IPS-15b (cell line): ENCODE results near the gene PTGIS.

Source experiments
- H3K27me3 ChIP-seq: one replicate; pipeline ENCODE4 v1.6.1; 2013; ENCODE audit warnings: low read length; ENCODE audit not compliant: control insufficient read depth, insufficient read depth
- H3K36me3 ChIP-seq: one replicate; pipeline ENCODE4 v1.6.1; 2013; ENCODE audit warnings: low read length; ENCODE audit not compliant: control insufficient read depth, insufficient read depth
- H3K4me1 ChIP-seq: one replicate; pipeline ENCODE4 v1.6.1; 2013; ENCODE audit warnings: mild to moderate bottlenecking, low read length; ENCODE audit not compliant: control insufficient read depth, insufficient read depth
- H3K4me3 ChIP-seq: one replicate; pipeline ENCODE4 v1.5.1; 2013; ENCODE audit warnings: low read depth, low read length
- H3K9ac ChIP-seq: one replicate; pipeline ENCODE4 v1.6.1; 2013; ENCODE audit warnings: low read depth, mild to moderate bottlenecking, low read length
- H3K9me3 ChIP-seq: one replicate; pipeline ENCODE4 v1.6.1; 2013; ENCODE audit warnings: mild to moderate bottlenecking, low read length; ENCODE audit not compliant: control insufficient read depth, insufficient read depth

The PTGIS gene

DNA sequence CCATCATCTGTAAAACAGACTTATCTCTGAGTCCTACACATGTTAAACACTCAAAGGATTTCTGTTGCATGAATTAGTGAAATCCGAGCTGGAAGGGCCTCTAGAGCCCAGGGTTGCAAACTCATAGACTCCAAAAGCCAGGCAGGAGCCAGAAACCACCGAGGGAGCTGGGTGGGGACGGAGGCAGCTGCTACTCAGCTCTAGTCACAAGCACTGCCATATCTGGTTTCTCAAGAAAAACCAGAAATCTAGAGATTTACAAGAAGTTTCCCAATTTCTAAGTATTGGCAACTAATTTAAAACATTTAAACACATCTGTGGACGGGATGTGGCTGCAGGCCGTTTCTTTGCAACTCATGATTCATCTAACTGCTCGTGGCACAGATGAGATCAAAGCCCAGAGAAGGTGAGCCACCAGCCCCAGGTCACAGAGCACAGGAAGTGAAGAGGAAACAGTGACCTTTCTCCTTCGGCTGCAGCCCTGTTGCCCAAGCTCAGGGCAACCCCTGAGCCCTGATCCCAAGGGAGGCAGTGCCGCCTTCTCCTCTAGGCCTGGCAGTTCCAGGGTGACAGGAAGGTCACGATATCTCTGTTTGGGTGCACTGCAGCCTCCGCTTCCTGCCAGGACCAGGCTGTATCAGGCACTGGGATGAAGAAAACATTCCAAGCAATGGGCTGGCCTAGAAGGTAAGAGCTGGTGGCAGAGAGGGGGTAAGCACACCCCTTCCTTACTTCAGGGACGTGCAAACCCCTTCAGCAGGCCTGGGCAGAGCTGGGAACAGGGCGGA, 26.4 kb upstream of the PTGIS start:
- Histone ChIP-seq H3K4me1 (no peaks in the 10 kb centered on the region), H3K27me3 (no peaks in the 10 kb centered on the region), H3K4me3 (no peak overlapping the region), H3K36me3 (no peaks in the 10 kb centered on the region), H3K9ac (no peak overlapping the region), H3K9me3 (no peaks in the 10 kb centered on the region)

DNA sequence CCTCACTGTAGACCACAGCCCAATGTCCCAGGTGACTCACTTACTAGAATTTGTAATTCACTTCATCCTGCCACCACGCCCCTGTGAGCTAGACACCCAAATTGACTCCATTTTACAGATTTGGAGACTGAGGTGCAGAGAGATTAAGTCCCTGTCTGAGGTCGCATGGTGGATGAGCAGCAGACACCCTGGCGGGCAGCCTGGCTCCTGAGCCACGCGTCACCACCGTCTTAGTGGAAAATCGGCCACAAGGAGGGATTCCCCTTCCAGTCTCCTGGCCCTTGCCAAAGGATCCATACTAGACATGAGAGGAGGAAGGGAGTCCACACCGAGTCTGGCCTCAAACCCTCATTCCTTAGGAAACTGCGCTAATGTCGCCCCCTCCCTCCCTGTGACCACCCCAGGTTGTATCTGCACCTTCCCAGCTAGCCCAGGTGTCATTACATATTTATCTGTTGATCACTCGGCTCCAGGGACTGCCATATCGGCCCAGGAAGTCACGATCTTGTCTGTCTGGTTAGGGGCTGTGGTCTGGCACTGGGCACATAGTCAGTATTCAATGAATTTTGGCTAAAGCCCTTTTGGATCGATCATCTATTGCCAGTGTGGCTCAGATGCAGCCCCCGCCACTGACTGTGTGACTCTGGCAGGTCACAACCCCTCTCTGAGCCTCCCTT, 25.7 kb upstream of the PTGIS start:
- no peaks in the 10 kb centered on the region for H3K36me3 ChIP-seq
- no peak overlapping the region for H3K4me3 ChIP-seq
- no peaks in the 10 kb centered on the region for H3K27me3 ChIP-seq
- no peaks in the 10 kb centered on the region for H3K9me3 ChIP-seq
- H3K4me1 ChIP-seq, result no peaks in the 10 kb centered on the region
- H3K9ac ChIP-seq, result no peak overlapping the region

DNA sequence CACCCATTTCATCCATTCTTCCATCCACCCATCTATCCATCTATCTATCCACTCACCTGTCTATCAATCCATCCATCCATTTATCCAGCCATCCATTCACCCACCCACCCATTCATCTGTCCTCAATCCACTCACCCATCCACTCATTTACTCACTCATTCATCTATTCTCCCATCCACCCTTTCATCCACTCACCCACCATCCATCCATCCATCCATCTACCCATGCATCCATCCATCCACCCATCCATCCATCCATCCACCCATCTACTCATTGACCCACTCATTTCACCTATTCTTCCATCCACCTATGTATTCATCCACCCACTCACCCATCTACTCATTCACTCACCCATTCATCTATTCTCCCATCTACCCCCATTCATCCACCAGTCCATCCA, 24.2 kb upstream of the PTGIS start:
- H3K4me3 ChIP-seq, result no peak overlapping the region
- no peak overlapping the region for H3K9ac ChIP-seq
- no peaks in the 10 kb centered on the region for H3K9me3 ChIP-seq
- H3K36me3 ChIP-seq, result no peaks in the 10 kb centered on the region
- no peaks in the 10 kb centered on the region for H3K27me3 ChIP-seq
- H3K4me1 ChIP-seq, result no peaks in the 10 kb centered on the region

DNA sequence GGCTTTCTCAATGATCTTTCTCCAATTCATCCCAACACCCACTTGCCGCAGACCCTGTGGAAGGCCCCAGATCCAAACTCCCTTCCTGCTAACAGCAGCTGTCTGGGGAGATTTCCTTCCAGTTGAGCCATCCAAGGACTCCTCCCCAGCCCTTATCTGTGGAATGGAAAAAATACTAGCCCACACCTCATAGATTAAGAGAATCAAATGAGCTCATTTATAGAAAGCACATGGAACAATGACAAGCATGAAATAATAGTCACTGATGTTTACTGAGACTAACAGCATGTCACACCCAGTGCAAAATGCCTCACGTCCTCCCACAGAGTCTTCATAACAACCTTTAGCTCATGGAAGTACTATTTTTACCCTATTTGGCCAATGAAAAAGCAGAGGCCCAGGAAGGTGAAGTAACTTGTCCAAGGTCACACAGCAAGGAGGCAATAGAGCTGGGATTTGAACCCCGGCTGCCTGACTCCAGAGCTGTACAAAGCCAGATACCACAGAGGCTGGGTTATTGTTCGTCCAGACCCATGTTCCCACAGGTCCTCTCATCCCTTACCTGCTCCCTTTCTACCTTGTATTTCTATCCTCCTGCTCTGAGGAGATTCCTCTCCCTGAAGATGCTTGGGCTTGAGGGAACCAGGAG, 23.4 kb upstream of the PTGIS start:
- H3K4me1 ChIP-seq, result no peaks in the 10 kb centered on the region
- no peak overlapping the region for H3K4me3 ChIP-seq
- no peaks in the 10 kb centered on the region for H3K27me3 ChIP-seq
- no peak overlapping the region for H3K9ac ChIP-seq
- no peaks in the 10 kb centered on the region for H3K36me3 ChIP-seq
- no peaks in the 10 kb centered on the region for H3K9me3 ChIP-seq

DNA sequence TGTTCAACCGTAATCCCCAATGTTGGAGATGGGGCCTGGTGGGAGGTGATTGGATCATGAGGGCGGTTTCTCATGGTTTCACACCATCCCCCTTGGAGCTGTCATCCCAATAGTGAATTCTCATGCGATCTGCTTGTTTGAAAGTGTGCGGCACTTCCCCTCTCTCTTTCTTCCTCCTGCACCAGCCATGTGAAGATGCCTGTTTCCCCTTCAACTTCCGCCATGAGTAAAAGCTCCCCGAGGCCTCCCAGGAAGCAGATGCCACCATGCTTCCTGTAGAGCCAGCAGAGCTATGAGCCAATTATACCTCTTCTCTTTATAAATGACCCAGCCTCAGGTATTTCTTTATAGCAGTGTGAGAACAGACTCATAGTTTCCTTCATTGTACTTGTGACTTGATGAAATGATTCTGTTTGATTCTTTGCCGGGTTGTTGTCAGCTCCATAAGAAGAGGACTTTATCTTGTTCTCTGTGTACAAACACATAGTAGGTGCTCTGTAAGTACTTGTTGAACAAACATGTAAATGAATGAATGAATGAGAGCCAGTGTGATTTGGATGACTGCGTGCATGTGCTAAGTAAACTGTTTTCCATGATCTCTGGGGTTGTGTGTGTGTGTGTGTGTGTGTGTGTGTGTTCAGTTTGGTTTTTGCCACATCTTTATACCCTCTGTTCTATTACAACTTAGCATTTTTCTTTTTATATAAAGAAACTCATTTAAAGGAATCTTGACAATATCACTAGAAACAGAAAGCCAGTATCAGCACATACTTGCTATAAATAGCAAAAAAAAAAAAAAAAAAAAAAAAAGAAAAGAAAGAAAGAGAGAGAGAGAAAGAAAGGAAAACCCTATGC, 22.5 kb upstream of the PTGIS start:
- no peaks in the 10 kb centered on the region for H3K36me3 ChIP-seq
- H3K27me3 ChIP-seq, result no peaks in the 10 kb centered on the region
- H3K4me1 ChIP-seq, result no peaks in the 10 kb centered on the region
- no peak overlapping the region for H3K4me3 ChIP-seq
- H3K9me3 ChIP-seq, result no peaks in the 10 kb centered on the region
- no peak overlapping the region for H3K9ac ChIP-seq

DNA sequence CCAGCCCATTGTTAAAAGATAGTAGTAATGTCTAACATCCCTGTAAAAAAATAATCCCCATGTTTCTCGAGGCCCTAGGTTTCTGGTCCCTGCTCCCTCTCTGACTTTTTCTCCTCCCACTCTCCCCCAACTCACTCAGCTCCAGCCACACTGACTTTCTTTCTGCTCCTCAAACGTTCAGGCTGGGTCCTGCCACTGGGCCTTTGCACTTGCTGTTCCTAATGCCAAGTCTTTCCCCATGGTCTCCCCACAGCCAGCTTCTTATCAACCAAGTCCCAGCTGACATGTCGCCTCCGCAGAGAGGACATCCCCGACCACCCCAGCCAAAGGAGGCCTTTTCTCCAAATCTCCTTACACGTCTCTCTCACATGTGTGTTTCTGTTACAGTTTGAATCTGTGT, 21.8 kb upstream of the PTGIS start:
- H3K27me3 ChIP-seq, result no peaks in the 10 kb centered on the region
- H3K36me3 ChIP-seq, result no peaks in the 10 kb centered on the region
- no peaks in the 10 kb centered on the region for H3K4me1 ChIP-seq
- H3K9me3 ChIP-seq, result no peaks in the 10 kb centered on the region
- no peak overlapping the region for H3K9ac ChIP-seq
- no peak overlapping the region for H3K4me3 ChIP-seq

DNA sequence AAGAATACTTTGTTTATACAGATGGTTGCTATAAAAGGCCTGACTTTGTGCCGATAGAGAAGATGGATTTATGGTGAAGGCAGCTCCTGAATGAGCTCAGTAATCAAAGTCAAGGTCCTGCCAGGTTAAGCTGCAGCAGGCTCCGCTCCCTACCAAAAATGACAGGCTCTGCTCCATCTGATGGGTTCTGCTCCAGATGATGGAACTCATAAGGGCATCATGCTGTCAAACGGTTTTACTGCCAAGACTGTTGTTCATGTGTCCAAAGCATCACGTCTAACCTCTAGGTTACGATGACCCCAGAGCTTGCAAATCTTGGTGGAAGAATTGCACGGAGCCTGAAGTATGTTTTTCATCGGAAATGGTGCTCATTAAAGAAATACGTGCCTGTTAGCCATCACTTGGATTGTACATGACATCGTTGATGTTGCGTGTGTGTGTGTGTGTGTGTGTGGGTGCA, 19.2 kb upstream of the PTGIS start:
- H3K4me3 ChIP-seq, result no peak overlapping the region
- no peak overlapping the region for H3K9ac ChIP-seq
- no peaks in the 10 kb centered on the region for H3K4me1 ChIP-seq
- no peaks in the 10 kb centered on the region for H3K27me3 ChIP-seq
- H3K36me3 ChIP-seq, result no peaks in the 10 kb centered on the region
- no peaks in the 10 kb centered on the region for H3K9me3 ChIP-seq

DNA sequence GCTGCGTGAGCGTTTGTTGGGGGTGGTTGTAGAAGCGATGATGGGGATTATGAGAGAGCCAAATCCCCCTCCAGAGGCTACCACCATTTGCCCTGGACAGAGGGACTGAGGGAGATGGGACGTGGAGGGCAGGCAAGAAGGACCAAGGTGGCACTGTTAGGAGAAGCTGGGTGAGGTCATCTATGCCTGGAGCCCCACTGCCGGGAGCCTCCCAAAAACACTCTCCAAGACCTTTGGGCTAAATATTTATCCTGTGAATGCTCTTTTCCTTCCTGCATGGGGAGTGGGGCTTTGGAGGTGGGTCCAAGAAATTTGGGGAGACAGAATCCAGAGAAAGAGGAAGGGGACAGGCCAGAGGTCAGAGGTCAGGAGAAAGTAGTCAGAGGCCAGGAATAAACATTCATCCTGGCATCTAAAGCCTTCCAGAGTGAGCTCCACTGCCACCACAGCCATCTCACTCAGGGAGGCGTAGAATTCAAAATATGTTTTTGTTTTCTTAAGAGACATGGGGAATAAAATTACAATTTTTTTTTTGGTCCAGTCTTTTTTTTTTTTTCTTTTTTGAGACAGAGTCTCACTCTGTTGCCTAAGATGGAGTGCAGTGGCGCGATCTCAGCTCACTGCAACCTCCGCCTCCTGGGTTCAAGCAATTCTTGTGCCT, 17.8 kb upstream of the PTGIS start:
- Histone ChIP-seq H3K4me1 (no peaks in the 10 kb centered on the region), H3K9ac (no peak overlapping the region), H3K4me3 (no peak overlapping the region), H3K27me3 (no peaks in the 10 kb centered on the region), H3K36me3 (no peaks in the 10 kb centered on the region), H3K9me3 (no peaks in the 10 kb centered on the region)

DNA sequence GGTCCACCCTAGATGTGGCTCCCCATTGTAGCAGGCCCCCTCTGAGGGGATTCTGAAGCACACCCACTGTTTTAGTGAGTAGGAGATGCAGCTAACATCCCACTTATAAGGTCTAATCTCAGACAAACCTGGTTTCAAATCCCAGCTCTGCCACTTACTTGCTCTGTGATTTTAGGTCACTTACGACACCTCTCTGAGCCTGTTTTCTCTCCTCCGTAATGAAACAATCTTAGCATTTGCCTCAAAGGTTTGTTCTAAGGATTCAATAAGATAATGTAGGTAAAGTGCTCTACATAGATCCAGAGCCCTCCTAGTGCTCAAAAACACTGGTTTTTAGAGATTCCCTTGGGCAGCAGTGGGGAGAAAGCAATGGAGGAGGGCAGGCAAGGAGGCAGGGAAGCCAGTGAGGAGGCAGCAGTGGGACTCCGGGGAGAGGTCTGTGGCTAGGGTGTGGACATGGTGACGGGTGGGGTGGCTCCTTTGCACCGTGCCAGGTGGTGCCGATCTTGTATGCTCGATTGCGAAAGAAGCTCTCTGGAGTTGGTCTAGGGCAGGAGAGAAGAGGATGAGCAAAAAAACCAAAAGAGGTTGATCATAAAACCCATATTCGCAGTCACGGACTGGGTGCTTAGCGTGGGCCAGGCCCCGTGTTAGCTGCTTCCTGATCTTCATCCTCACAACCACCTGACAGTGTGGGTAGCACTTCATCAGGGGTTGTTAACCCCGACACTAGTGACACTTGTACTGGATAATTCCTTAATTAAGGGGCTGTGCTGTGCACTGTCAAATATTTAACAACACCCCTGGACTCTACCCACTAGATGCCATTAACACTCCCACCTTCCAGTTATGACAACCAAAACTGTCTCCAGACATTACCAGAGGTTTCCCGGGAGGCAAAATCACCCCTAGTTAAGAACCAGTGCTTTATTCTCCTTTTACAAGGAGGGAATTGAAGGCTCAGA, 16.8 kb upstream of the PTGIS start:
- peaks cover 3% of the 10 kb centered on the region for H3K4me1 ChIP-seq
- H3K9me3 ChIP-seq, result no peaks in the 10 kb centered on the region
- H3K9ac ChIP-seq, result no peak overlapping the region
- H3K36me3 ChIP-seq, result no peaks in the 10 kb centered on the region
- H3K27me3 ChIP-seq, result no peaks in the 10 kb centered on the region
- H3K4me3 ChIP-seq, result no peak overlapping the region

DNA sequence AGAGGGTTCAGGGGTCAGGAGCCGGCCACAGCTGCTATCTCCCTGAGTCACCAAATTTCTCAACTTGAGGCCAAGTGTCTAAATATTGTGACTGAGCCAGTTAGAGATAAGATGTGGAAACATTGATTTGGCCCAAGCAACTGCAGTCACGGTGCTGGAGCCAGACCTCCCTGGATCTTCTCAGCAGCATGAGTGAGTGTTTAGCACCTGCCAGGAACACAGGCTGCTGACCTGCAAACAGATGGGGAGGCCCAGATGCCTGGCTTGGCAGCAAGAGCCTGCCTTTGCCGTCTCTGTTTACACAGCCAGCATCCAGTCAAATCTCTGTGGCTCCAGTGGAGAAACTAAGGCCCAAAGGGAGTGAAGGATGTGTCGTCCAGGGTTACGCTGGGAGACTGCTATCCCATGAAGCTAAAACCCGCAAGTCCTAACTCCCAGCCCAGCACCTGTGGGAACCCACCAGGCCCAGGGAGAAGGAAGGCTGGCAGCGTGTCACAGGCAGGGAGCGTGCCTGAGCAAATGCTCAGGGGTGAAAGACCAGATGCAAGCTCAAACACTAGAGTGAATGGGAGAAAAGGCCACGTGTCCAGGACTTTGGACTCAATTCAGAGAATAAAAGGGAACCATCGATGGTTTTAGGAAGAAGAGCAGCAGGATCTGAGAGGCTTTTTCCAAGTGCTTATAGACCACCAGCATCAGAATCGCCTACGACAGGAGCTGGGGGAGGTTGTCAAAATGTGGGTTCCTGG, 15.9 kb upstream of the PTGIS start:
- no peaks in the 10 kb centered on the region for H3K9me3 ChIP-seq
- H3K36me3 ChIP-seq, result no peaks in the 10 kb centered on the region
- no peak overlapping the region for H3K9ac ChIP-seq
- no peaks in the 10 kb centered on the region for H3K27me3 ChIP-seq
- no peak overlapping the region for H3K4me3 ChIP-seq
- peaks cover 3% of the 10 kb centered on the region for H3K4me1 ChIP-seq
